GM10248 (cell line): ENCODE results near the gene NDOR1.

Experiments
- CTCF ChIA-PET: fragments of 300-600 bp; sonication (Branson Sonifier 250); formaldehyde crosslinking; extraction: SDS; loops from one replicate; lab custom pipeline; 2021; ENCODE audit warnings: antibody characterized with exemption; lab: Yijun Ruan, JAX
- POLR2A ChIA-PET: fragments of 350-650 bp; sonication (Branson Sonifier 250); formaldehyde crosslinking; extraction: SDS; loops from one replicate; lab custom pipeline; 2020; ENCODE audit warnings: antibody characterized with exemption; lab: Yijun Ruan, JAX
- DNase-seq: peaks from one replicate; pipeline ENCODE4 v3.0.0; 2012; ENCODE audit errors: extremely low spot score
- CTCF ChIP-seq: IDR thresholded peaks from 2 replicates; pipeline ENCODE4 v1.5.1; 2012; ENCODE audit warnings: mild to moderate bottlenecking, low read depth; ENCODE audit errors: extremely low read depth, missing control alignments, control extremely low read depth

The NDOR1 gene

GRCh38 chr9:137262909-137263285 lies 57.4 kb downstream of the NDOR1 start:
- no peak for TF ChIP-seq CTCF
- ChIA-PET CTCF (interaction anchor here (1.1 to 2.1 kb wide), 4 partner anchors 9 to 36 kb away, joined by 3 to 6 read pairs (median 4); partner anchors contain the start of gene RNF224), POLR2A (interaction anchor here (1.8 kb wide), 1 partner anchor 22 kb away, joined by 8 read pairs; the partner anchor contains the start of gene TUBB4B)
- DNase-seq = no peak

GRCh38 chr9:137263506-137263905 lies 58.0 kb downstream of the NDOR1 start:
- DNase-seq = no peak
- ChIA-PET CTCF (interaction anchor here (1.1 to 1.3 kb wide), 3 partner anchors 9 to 160 kb away, joined by 3 read pairs; partner anchors contain the start of genes EXD3, NOXA1 and RNF224), POLR2A (no interaction called here)
- TF ChIP-seq CTCF = no peak

- TF ChIP-seq CTCF = no peak
- CTCF ChIA-PET = interaction anchor here (1.3 to 1.6 kb wide), 2 partner anchors 28 to 159 kb away, joined by 3 to 5 read pairs; partner anchors contain the start of genes EXD3 and NOXA1
- POLR2A ChIA-PET = interaction anchor here (2.1 kb wide), 1 partner anchor 24 kb away, joined by 5 read pairs; no protein-coding TSS in a partner anchor
- DNase-seq = no peak
These were observed 58.6 kb downstream of the NDOR1 start for GRCh38 chr9:137264067-137264466.

- CTCF ChIA-PET = interaction anchor here (0.7 to 1.8 kb wide), 3 partner anchors 21 to 77 kb away, joined by 3 to 5 read pairs (median 4); partner anchors contain the start of genes ANAPC2 and SSNA1
- POLR2A ChIA-PET = interaction anchor here (0.7 to 2.1 kb wide), 2 partner anchors 23 to 25 kb away, joined by 3 to 5 read pairs; no protein-coding TSS in a partner anchor
- TF ChIP-seq CTCF = no peak
These were observed 60.1 kb downstream of the NDOR1 start for GRCh38 chr9:137265496-137266161.

GRCh38 chr9:137266162-137266527 lies 60.6 kb downstream of the NDOR1 start:
- POLR2A ChIA-PET = interaction anchor here (2.1 kb wide), 1 partner anchor 26 kb away, joined by 5 read pairs; no protein-coding TSS in a partner anchor
- DNase-seq = no peak
- TF ChIP-seq CTCF = no peak
- CTCF ChIA-PET = interaction anchor here (1.8 kb wide), 1 partner anchor 21 kb away, joined by 4 read pairs; no protein-coding TSS in a partner anchor

More at GRCh38 chr9:137265496-137266161, 60.1 kb downstream of the NDOR1 start:
- no peak for DNase-seq
